Loucy (cell line): ENCODE data around the gene MACROD1.

Experiments used
- H2AFZ ChIP-seq: fragments of 200-600 bp; sonication (generic); 2 replicates; pipeline ENCODE4 v1.6.0; 2016; ENCODE audit warnings: antibody characterized with exemption, mild to moderate bottlenecking, low read length, moderate library complexity
- H3F3A ChIP-seq: fragments of 200-600 bp; 2 replicates; pipeline ENCODE4 v1.6.0; 2016; ENCODE audit warnings: antibody characterized with exemption, low read depth, mild to moderate bottlenecking
- H3K27me3 ChIP-seq: fragments of 200-600 bp; sonication (generic); 2 replicates; pipeline ENCODE4 v1.6.1; 2014; ENCODE audit warnings: low read length, mild to moderate bottlenecking; ENCODE audit not compliant: insufficient read depth, poor library complexity, severe bottlenecking
- H3K36me3 ChIP-seq: fragments of 200-600 bp; sonication (generic); 2 replicates; pipeline ENCODE4 v1.6.1; 2016; ENCODE audit warnings: low read length; ENCODE audit not compliant: insufficient read depth
- H3K4me1 ChIP-seq: fragments of 200-600 bp; sonication (generic); 2 replicates; pipeline ENCODE4 v1.5.1; 2014; ENCODE audit warnings: low read length, mild to moderate bottlenecking; ENCODE audit not compliant: insufficient read depth, poor library complexity, severe bottlenecking
- H3K4me2 ChIP-seq: fragments of 200-600 bp; sonication (generic); 2 replicates; pipeline ENCODE4 v1.6.0; 2014; ENCODE audit warnings: antibody characterized with exemption, low read length, low read depth, mild to moderate bottlenecking; ENCODE audit not compliant: poor library complexity, severe bottlenecking
- H3K4me3 ChIP-seq: fragments of 200-600 bp; sonication (generic); 2 replicates; pipeline ENCODE4 v1.5.1; 2014; ENCODE audit warnings: low read length, mild to moderate bottlenecking, mixed read lengths; ENCODE audit not compliant: poor library complexity, severe bottlenecking
- H3K79me2 ChIP-seq: fragments of 200-600 bp; sonication (generic); 2 replicates; pipeline ENCODE4 v1.6.1; 2014; ENCODE audit warnings: low read length; ENCODE audit not compliant: insufficient read depth
- H3K9ac ChIP-seq: fragments of 200-600 bp; sonication (generic); 2 replicates; pipeline ENCODE4 v1.6.0; 2014; ENCODE audit warnings: mild to moderate bottlenecking, low read depth, low read length, moderate library complexity; ENCODE audit not compliant: poor library complexity, severe bottlenecking
- H3K9me2 ChIP-seq: fragments of 200-600 bp; sonication (generic); replicated peaks from 2 replicates; pipeline ENCODE4 v1.6.1; 2016; ENCODE audit warnings: low read depth, low read length, mixed read lengths
- H3K9me3 ChIP-seq: fragments of 200-600 bp; sonication (generic); 2 replicates; pipeline ENCODE4 v1.6.1; 2014; ENCODE audit warnings: mild to moderate bottlenecking, antibody characterized with exemption, low read length, low read depth; ENCODE audit not compliant: insufficient read depth
- H4K20me1 ChIP-seq: fragments of 200-600 bp; sonication (generic); 2 replicates; pipeline ENCODE4 v1.6.0; 2014; ENCODE audit warnings: antibody characterized with exemption, low read length, mild to moderate bottlenecking; ENCODE audit not compliant: insufficient read depth, poor library complexity, severe bottlenecking
- EZH2phosphoT487 ChIP-seq: fragments of 200-600 bp; IDR thresholded peaks from 2 replicates; pipeline ENCODE4 v1.6.1; 2018; ENCODE audit warnings: antibody characterized with exemption, mild to moderate bottlenecking, moderate library complexity, borderline replicate concordance
- TF ChIP-seq, protein P1 (sequence below): fragments of 200-600 bp; sonication (generic); conservative IDR thresholded peaks from 2 replicates; pipeline ENCODE4 v1.5.1; 2014; ENCODE audit warnings: mild to moderate bottlenecking, antibody characterized with exemption, low read length

Gene MACROD1

DNA sequence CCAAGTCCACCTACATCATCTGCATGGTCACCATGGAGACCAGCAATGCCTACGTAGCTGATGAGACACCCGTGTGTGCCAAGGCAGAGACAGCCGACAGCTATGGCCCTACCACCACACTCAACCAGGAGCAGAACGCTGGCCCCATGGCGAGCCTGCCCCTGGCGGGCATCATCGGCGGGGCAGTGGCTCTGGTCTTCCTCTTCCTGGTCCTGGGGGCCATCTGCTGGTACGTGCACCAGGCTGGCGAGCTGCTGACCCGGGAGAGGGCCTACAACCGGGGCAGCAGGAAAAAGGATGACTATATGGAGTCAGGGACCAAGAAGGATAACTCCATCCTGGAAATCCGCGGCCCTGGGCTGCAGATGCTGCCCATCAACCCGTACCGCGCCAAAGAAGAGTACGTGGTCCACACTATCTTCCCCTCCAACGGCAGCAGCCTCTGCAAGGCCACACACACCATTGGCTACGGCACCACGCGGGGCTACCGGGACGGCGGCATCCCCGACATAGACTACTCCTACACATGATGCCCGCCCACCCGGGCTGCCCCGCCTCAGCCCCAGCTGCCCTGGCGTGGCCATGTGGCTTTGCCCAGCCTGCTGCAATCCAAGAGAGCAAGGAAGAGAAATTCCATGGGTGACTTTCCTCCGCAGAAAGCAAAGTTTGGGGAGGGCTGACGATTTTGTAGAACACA lies 48.0 kb downstream of the MACROD1 start:
- H3K4me3 ChIP-seq: no peak overlapping the region
- H3K9ac ChIP-seq: no peak overlapping the region
- no peaks in the 10 kb centered on the region for H4K20me1 ChIP-seq
- H3K4me2 ChIP-seq: no peak overlapping the region
- no peak overlapping the region for H2AFZ ChIP-seq
- H3K9me3 ChIP-seq: no peaks in the 10 kb centered on the region
- H3K36me3 ChIP-seq: no peaks in the 10 kb centered on the region
- no peaks in the 10 kb centered on the region for H3K9me2 ChIP-seq
- H3F3A ChIP-seq: no peaks in the 10 kb centered on the region
- no peaks in the 10 kb centered on the region for H3K79me2 ChIP-seq
- no peaks in the 10 kb centered on the region for H3K27me3 ChIP-seq
- TF ChIP-seq EZH2phosphoT487: no peak
- TF ChIP-seq, protein P1, sequence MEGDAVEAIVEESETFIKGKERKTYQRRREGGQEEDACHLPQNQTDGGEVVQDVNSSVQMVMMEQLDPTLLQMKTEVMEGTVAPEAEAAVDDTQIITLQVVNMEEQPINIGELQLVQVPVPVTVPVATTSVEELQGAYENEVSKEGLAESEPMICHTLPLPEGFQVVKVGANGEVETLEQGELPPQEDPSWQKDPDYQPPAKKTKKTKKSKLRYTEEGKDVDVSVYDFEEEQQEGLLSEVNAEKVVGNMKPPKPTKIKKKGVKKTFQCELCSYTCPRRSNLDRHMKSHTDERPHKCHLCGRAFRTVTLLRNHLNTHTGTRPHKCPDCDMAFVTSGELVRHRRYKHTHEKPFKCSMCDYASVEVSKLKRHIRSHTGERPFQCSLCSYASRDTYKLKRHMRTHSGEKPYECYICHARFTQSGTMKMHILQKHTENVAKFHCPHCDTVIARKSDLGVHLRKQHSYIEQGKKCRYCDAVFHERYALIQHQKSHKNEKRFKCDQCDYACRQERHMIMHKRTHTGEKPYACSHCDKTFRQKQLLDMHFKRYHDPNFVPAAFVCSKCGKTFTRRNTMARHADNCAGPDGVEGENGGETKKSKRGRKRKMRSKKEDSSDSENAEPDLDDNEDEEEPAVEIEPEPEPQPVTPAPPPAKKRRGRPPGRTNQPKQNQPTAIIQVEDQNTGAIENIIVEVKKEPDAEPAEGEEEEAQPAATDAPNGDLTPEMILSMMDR: no peak
- H3K4me1 ChIP-seq: no peaks in the 10 kb centered on the region

DNA sequence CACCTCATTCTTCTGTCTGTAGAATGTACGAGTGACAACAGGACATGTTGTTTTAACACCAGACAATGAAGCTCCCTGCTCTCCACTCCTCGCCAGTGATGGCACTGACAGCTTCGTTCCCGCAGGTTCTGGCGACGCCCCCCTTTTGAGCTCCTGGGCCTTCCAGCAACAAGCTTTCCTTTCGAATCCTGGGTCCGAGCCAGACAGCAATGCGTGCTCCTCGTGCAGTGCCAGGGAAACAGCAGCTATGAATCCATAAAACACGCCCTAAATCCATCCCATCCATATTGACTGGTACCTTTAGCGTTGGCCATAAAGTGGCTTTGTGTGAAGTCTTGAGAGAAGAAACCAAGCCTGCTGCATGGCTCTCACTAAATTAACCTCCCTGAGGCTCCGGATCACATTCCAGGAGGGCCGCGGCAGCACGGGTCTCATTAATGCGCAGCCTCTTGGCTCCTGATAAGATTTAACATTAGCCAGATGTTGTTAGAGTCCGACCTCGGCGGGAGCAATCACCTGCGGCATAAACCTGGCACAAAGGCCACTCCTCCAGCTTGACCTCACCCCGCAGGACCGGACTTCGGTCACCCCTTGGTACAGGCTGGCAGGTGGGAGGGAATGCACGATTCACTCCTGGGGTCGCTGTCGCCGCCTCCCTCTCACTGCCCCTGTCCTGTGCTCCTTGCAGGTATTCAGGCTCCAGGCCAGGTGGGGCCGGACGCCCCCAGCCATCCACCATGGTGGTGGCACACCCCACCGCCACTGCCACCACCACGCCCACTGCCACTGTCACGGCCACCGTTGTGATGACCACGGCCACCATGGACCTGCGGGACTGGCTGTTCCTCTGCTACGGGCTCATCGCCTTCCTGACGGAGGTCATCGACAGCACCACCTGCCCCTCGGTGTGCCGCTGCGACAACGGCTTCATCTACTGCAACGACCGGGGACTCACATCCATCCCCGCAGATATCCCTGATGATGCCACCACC lies 50.1 kb downstream of the MACROD1 start:
- Histone ChIP-seq H3K4me2 (no peak overlapping the region), H3F3A (no peaks in the 10 kb centered on the region), H3K79me2 (no peaks in the 10 kb centered on the region), H3K9me3 (no peaks in the 10 kb centered on the region), H3K27me3 (no peaks in the 10 kb centered on the region), H3K4me3 (no peak overlapping the region), H3K36me3 (no peaks in the 10 kb centered on the region), H3K4me1 (no peaks in the 10 kb centered on the region), H4K20me1 (no peaks in the 10 kb centered on the region), H3K9me2 (no peaks in the 10 kb centered on the region), H3K9ac (no peak overlapping the region), H2AFZ (no peak overlapping the region)
- TF ChIP-seq, protein P1: no peak
- TF ChIP-seq EZH2phosphoT487: no peak

DNA sequence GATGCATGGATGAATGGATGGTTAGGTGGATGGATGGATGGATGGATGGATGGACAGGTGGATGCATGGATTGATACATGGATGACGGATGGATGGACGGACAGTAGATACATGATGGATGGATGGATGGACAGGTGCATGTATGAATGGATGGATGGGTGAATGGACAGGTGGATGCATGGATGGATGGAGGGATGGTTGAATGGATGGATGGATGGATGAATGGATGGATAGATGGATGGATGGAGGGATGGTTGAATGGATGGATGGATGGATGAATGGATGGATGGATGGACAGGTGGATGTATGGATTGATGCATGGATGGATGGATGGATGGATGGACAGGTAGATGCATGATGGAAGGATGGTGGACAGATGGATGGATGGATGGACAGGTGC lies 51.7 kb downstream of the MACROD1 start:
- no peaks in the 10 kb centered on the region for H3F3A ChIP-seq
- H3K4me1 ChIP-seq: no peaks in the 10 kb centered on the region
- H3K9me3 ChIP-seq: no peaks in the 10 kb centered on the region
- no peak for TF ChIP-seq EZH2phosphoT487
- TF ChIP-seq, protein P1: no peak
- H3K9me2 ChIP-seq: no peaks in the 10 kb centered on the region
- H3K4me2 ChIP-seq: no peak overlapping the region
- H3K36me3 ChIP-seq: no peaks in the 10 kb centered on the region
- no peak overlapping the region for H3K4me3 ChIP-seq
- H3K79me2 ChIP-seq: no peaks in the 10 kb centered on the region
- no peak overlapping the region for H2AFZ ChIP-seq
- H3K9ac ChIP-seq: no peak overlapping the region
- no peaks in the 10 kb centered on the region for H4K20me1 ChIP-seq
- no peaks in the 10 kb centered on the region for H3K27me3 ChIP-seq
